Smooth muscle cell (in vitro differentiated cells): ENCODE results near the gene TMEM89. TPM values are rescaled to one million over a fixed set of nuclear protein-coding genes. Genes with fewer than 3 reads are reported as not detected.

Experiments
- DNase-seq: peaks from one replicate; lab custom pipeline; 2025; ENCODE audit not compliant: unreplicated experiment; lab: John Stamatoyannopoulos, UW
- H2AFZ ChIP-seq: fragments of 200-600 bp; sonication (generic); 2 replicates; pipeline ENCODE4 v1.6.0; 2016; ENCODE audit warnings: antibody characterized with exemption, low read depth, mild to moderate bottlenecking
- H3F3A ChIP-seq: fragments of 200-600 bp; sonication (generic); 2 replicates; pipeline ENCODE4 v1.6.0; 2017; ENCODE audit warnings: antibody characterized with exemption, low read depth
- H3K27ac ChIP-seq: fragments of 200-600 bp; sonication (generic); 2 replicates; pipeline ENCODE4 v1.5.1; 2016; ENCODE audit warnings: low read depth, mild to moderate bottlenecking
- H3K27me3 ChIP-seq: fragments of 200-600 bp; sonication (generic); 2 replicates; pipeline ENCODE4 v1.6.1; 2016; ENCODE audit warnings: low read depth, mild to moderate bottlenecking
- H3K36me3 ChIP-seq: fragments of 200-600 bp; sonication (generic); 2 replicates; pipeline ENCODE4 v1.5.1; 2016; ENCODE audit warnings: low read depth
- H3K4me1 ChIP-seq: fragments of 200-600 bp; sonication (generic); 2 replicates; pipeline ENCODE4 v1.5.1; 2016; ENCODE audit warnings: low read depth
- H3K4me2 ChIP-seq: fragments of 200-600 bp; sonication (generic); 2 replicates; pipeline ENCODE4 v1.6.0; 2016; ENCODE audit warnings: mild to moderate bottlenecking
- H3K4me3 ChIP-seq: fragments of 200-600 bp; sonication (generic); 2 replicates; pipeline ENCODE4 v1.5.1; 2016; ENCODE audit warnings: mild to moderate bottlenecking
- H3K79me2 ChIP-seq: fragments of 200-600 bp; sonication (generic); 2 replicates; pipeline ENCODE4 v1.6.0; 2016; ENCODE audit warnings: low read depth, mild to moderate bottlenecking
- H3K9ac ChIP-seq: fragments of 200-600 bp; sonication (generic); 2 replicates; pipeline ENCODE4 v1.6.0; 2016; ENCODE audit warnings: low read depth
- H3K9me3 ChIP-seq: fragments of 200-600 bp; sonication (generic); replicated peaks from 2 replicates; pipeline ENCODE4 v1.5.1; 2016; ENCODE audit warnings: low read depth
- H4K20me1 ChIP-seq: fragments of 200-600 bp; sonication (generic); 2 replicates; pipeline ENCODE4 v1.6.0; 2016; ENCODE audit warnings: low read depth
- WGBS: methylation state at CpG from one replicate; pipeline ENCODE4 v1.1.7; 2016; ENCODE audit warnings: low lambda C conversion rate; 5-methylcytosine and 5-hydroxymethylcytosine counted together
- polyA plus RNA-seq: library from polyadenylated mRNA; unstranded; fragments of >200 nt; fragmentation: Nextera tagmentation; extraction: Ambion mirVana; gene quantifications from 2 replicates; pipeline ENCODE4 v1.2.1, GENCODE V29; 2016
- total RNA-seq: library from RNA; depleted of rRNA; stranded (reverse); fragments of >200 nt; gene quantifications from 2 replicates; pipeline ENCODE4 v1.2.3, GENCODE V29; 2014
- TF ChIP-seq, protein P1 (sequence below): fragments of 200-600 bp; sonication (generic); IDR thresholded peaks from 2 replicates; pipeline ENCODE4 v1.5.1; 2017; ENCODE audit warnings: borderline replicate concordance, mild to moderate bottlenecking, antibody characterized with exemption; ENCODE audit not compliant: insufficient read depth, poor library complexity, severe bottlenecking

TMEM89 gene
- total and polyA plus RNA-seq, 2 experiments from 2014 or later = 0.25 TPM; not detected in 1

- Histone ChIP-seq H3K4me2 (peak overlapping the region; percentile 90), H3K36me3 (no peaks in the 10 kb centered on the region), H3K9ac (no peak overlapping the region), H3F3A (no peaks in the 10 kb centered on the region), H2AFZ (no peak overlapping the region), H3K79me2 (no peaks in the 10 kb centered on the region), H3K9me3 (no peaks in the 10 kb centered on the region), H3K4me3 (peak overlapping the region; percentile 47), H3K27me3 (no peaks in the 10 kb centered on the region), H3K27ac (no peak overlapping the region), H4K20me1 (no peaks in the 10 kb centered on the region), H3K4me1 (peaks cover 1% of the 10 kb centered on the region)
- 16% methylated on average over 72 of the region's 94 CpGs for WGBS
- TF ChIP-seq, protein P1, sequence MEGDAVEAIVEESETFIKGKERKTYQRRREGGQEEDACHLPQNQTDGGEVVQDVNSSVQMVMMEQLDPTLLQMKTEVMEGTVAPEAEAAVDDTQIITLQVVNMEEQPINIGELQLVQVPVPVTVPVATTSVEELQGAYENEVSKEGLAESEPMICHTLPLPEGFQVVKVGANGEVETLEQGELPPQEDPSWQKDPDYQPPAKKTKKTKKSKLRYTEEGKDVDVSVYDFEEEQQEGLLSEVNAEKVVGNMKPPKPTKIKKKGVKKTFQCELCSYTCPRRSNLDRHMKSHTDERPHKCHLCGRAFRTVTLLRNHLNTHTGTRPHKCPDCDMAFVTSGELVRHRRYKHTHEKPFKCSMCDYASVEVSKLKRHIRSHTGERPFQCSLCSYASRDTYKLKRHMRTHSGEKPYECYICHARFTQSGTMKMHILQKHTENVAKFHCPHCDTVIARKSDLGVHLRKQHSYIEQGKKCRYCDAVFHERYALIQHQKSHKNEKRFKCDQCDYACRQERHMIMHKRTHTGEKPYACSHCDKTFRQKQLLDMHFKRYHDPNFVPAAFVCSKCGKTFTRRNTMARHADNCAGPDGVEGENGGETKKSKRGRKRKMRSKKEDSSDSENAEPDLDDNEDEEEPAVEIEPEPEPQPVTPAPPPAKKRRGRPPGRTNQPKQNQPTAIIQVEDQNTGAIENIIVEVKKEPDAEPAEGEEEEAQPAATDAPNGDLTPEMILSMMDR = peak; percentile 68
- peak; percentile 42 for DNase-seq
These were observed 34.7 kb upstream of the TMEM89 start for GRCh38 chr3:48656061-48656840.

- Histone ChIP-seq H2AFZ (no peak overlapping the region), H3K27me3 (no peaks in the 10 kb centered on the region), H3F3A (no peaks in the 10 kb centered on the region), H3K79me2 (no peaks in the 10 kb centered on the region), H3K27ac (no peak overlapping the region), H3K4me2 (peak overlapping the region; percentile 90), H3K36me3 (no peaks in the 10 kb centered on the region), H3K9ac (no peak overlapping the region), H3K9me3 (no peaks in the 10 kb centered on the region), H4K20me1 (no peaks in the 10 kb centered on the region), H3K4me1 (no peaks in the 10 kb centered on the region), H3K4me3 (peak overlapping the region; percentile 47)
- 59% methylated on average over 8 of the region's 30 CpGs for WGBS
- no peak for DNase-seq
- TF ChIP-seq, protein P1 = no peak
These were observed 34.0 kb upstream of the TMEM89 start for GRCh38 chr3:48655606-48656005.

- no peak overlapping the region for H2AFZ ChIP-seq
- 98% methylated on average over 10 of the region's 12 CpGs for WGBS
- no peak for DNase-seq
- TF ChIP-seq, protein P1 = no peak
- H3K4me2 ChIP-seq = no peak overlapping the region
- H4K20me1 ChIP-seq = no peaks in the 10 kb centered on the region
- H3K9me3 ChIP-seq = no peaks in the 10 kb centered on the region
- H3K9ac ChIP-seq = no peak overlapping the region
- no peaks in the 10 kb centered on the region for H3F3A ChIP-seq
- H3K4me1 ChIP-seq = no peaks in the 10 kb centered on the region
- no peak overlapping the region for H3K4me3 ChIP-seq
- H3K27me3 ChIP-seq = no peaks in the 10 kb centered on the region
- H3K27ac ChIP-seq = no peak overlapping the region
- H3K79me2 ChIP-seq = no peaks in the 10 kb centered on the region
- H3K36me3 ChIP-seq = no peaks in the 10 kb centered on the region
These were observed 33.5 kb upstream of the TMEM89 start for GRCh38 chr3:48655063-48655462.
